ENCODE measurements around the gene GRPEL2.

- TF ChIP-seq, protein P1, sequence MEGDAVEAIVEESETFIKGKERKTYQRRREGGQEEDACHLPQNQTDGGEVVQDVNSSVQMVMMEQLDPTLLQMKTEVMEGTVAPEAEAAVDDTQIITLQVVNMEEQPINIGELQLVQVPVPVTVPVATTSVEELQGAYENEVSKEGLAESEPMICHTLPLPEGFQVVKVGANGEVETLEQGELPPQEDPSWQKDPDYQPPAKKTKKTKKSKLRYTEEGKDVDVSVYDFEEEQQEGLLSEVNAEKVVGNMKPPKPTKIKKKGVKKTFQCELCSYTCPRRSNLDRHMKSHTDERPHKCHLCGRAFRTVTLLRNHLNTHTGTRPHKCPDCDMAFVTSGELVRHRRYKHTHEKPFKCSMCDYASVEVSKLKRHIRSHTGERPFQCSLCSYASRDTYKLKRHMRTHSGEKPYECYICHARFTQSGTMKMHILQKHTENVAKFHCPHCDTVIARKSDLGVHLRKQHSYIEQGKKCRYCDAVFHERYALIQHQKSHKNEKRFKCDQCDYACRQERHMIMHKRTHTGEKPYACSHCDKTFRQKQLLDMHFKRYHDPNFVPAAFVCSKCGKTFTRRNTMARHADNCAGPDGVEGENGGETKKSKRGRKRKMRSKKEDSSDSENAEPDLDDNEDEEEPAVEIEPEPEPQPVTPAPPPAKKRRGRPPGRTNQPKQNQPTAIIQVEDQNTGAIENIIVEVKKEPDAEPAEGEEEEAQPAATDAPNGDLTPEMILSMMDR (IDR thresholded peaks at IDR 0.05) = no peak
- no peak for TF ChIP-seq POLR2A (IDR thresholded peaks at IDR 0.05)
These were observed 18.7 kb upstream of the GRPEL2 start for GRCh38 chr5:149326611-149327010.
